ENCODE data around the gene CEP128. TPM values are rescaled to one million over a fixed set of nuclear protein-coding genes. Genes with fewer than 3 reads are reported as not detected.
A peak's percentile ranks its signal among the peaks of the same experiment; 100 is the strongest.

Gene CEP128
- total RNA-seq, 4 donors from 2014 or later: 3.5 to 12.9 (median 9.7) TPM

DNA sequence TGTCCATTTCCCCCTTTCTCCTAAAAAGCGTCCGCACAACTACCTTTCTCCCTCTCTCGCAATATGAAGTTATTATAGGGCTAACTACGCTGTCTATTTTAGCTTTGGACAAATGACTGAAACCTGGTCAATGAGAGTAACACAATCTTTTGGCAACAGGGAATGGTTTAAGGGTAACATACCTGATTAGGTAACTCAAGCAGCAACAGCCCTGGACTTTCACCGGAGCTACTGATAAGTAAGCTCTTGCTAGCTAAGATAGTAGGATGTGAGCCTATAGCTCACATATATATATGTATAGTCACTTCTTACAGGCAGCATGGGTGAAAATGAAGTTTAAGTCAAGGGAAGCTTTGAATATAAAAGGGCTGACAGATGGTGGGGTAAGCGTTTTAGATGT lies 313.0 kb downstream of the CEP128 start:
- TF ChIP-seq POLR2A (IDR thresholded peaks at IDR 0.05; ENCODE audit: low read depth): no peak
- no peak for TF ChIP-seq EP300 (IDR thresholded peaks at IDR 0.05)
- TF ChIP-seq, protein P1, sequence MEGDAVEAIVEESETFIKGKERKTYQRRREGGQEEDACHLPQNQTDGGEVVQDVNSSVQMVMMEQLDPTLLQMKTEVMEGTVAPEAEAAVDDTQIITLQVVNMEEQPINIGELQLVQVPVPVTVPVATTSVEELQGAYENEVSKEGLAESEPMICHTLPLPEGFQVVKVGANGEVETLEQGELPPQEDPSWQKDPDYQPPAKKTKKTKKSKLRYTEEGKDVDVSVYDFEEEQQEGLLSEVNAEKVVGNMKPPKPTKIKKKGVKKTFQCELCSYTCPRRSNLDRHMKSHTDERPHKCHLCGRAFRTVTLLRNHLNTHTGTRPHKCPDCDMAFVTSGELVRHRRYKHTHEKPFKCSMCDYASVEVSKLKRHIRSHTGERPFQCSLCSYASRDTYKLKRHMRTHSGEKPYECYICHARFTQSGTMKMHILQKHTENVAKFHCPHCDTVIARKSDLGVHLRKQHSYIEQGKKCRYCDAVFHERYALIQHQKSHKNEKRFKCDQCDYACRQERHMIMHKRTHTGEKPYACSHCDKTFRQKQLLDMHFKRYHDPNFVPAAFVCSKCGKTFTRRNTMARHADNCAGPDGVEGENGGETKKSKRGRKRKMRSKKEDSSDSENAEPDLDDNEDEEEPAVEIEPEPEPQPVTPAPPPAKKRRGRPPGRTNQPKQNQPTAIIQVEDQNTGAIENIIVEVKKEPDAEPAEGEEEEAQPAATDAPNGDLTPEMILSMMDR (IDR thresholded peaks at IDR 0.05): no peak
- no peak for TF ChIP-seq POLR2AphosphoS5 (IDR thresholded peaks at IDR 0.05)
- intact Hi-C loops (cut with DNase I): no loop called here
- DNase-seq (ENCODE audit: extremely low spot score): no peak
- Histone ChIP-seq H3K36me3 (no peaks in the 10 kb centered on the region), H3K27me3 (no peaks in the 10 kb centered on the region), H3K4me3 (no peak overlapping the region), H3K9me3 (no peaks in the 10 kb centered on the region), H3K27ac (replicated peaks in 1 of 4) (no peak overlapping the region), H3K4me1 (peaks cover 0 to 9% (median 3%) of the 10 kb centered on the region in 4 donors)
- 92% methylated on average over 6 of the region's 6 CpGs for WGBS

DNA sequence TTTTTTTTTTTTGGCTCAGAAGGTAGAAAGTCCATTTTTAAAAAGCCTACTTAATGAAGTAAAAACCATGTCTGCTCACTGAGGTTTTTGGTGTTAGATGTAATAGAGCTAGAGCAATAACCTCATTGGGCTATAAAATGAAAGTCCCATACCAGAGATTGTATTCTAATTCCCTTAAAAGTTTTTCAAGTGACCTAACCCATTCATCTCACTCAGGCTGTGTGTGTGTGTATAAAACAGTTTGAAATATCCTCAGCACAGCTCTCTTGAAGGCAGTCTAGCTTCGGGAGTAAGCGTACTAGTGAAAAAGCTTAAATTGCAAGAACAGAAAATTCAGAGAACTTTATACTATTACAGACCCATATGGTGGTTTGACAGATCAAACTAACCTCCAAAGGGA lies 313.8 kb downstream of the CEP128 start:
- 71% methylated on average over 2 of the region's 2 CpGs for WGBS
- Histone ChIP-seq H3K4me1 (peaks cover 0 to 9% (median 3%) of the 10 kb centered on the region in 4 donors), H3K36me3 (no peaks in the 10 kb centered on the region), H3K4me3 (no peak overlapping the region), H3K27ac (replicated peaks in 1 of 4) (no peak overlapping the region), H3K27me3 (no peaks in the 10 kb centered on the region), H3K9me3 (no peaks in the 10 kb centered on the region)
- TF ChIP-seq POLR2A (IDR thresholded peaks at IDR 0.05; ENCODE audit: low read depth): no peak
- no peak for TF ChIP-seq POLR2AphosphoS5 (IDR thresholded peaks at IDR 0.05)
- TF ChIP-seq, protein P1 (IDR thresholded peaks at IDR 0.05): no peak
- TF ChIP-seq EP300 (IDR thresholded peaks at IDR 0.05): no peak
- intact Hi-C loops (cut with DNase I): no loop called here
- no peak for DNase-seq (ENCODE audit: extremely low spot score)

DNA sequence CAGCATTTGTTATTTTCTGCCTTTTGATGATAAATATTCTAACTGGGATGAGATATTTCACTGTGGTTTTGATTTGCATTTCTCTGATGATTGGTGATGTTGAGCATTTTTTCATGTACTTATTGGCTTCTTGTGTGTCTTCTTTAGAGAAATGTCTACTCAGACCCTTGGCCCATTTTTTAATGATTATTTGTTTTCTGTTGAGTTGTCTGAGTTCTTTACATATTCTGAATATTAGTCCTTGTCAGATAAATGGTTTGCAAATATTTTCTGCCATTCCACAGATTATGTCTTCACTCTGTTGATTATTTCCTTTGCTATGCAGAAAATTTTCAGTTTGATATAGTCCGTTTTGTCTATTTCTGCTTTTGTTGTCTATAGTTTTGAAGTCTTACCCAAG lies 317.0 kb downstream of the CEP128 start:
- TF ChIP-seq, protein P1 (IDR thresholded peaks at IDR 0.05): no peak
- no peak for TF ChIP-seq EP300 (IDR thresholded peaks at IDR 0.05)
- TF ChIP-seq POLR2AphosphoS5 (IDR thresholded peaks at IDR 0.05): no peak
- no peak for TF ChIP-seq POLR2A (IDR thresholded peaks at IDR 0.05; ENCODE audit: low read depth)

DNA sequence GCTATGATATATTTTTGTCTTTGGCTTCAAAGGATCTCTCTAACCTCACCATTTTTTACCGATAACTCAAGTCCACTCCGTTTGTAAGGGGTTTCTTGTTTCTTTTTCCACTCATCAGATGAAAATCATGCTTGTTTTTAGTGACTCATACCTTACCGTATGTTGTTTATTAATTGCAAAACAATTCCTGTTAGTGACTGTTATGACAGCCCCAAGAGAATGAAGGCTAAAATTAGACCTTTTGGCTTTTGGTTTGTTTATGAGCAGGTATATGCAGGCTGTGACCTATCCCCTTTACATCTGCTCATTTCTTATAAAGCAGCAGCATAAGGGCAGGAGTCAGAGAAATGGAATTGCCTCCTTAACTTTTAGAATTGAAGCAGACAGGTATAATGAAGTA lies 319.8 kb downstream of the CEP128 start:
- Histone ChIP-seq H3K36me3 (no peaks in the 10 kb centered on the region), H3K27me3 (no peaks in the 10 kb centered on the region), H3K4me1 (peaks cover 0 to 14% (median 10%) of the 10 kb centered on the region in 4 donors), H3K27ac (replicated peaks in 1 of 4) (peak overlapping the region; percentile 26 to 66 (median 42)), H3K4me3 (no peak overlapping the region), H3K9me3 (no peaks in the 10 kb centered on the region)
- intact Hi-C loops (cut with DNase I): no loop called here
- 16% methylated on average over 3 of the region's 3 CpGs for WGBS
- DNase-seq (ENCODE audit: extremely low spot score): no peak
- TF ChIP-seq POLR2AphosphoS5 (IDR thresholded peaks at IDR 0.05) (peak in 1 of 2 donors; percentile 78), EP300 (IDR thresholded peaks at IDR 0.05) (peak; percentile 71)
- TF ChIP-seq, protein P1 (IDR thresholded peaks at IDR 0.05): no peak

More for the DNA sequence above, 317.0 kb downstream of the CEP128 start:
- no peak for DNase-seq (ENCODE audit: extremely low spot score)
- no peaks in the 10 kb centered on the region for H3K9me3 ChIP-seq
- intact Hi-C loops (cut with DNase I): no loop called here
- H3K27ac ChIP-seq (replicated peaks in 1 of 4): no peak overlapping the region
- H3K36me3 ChIP-seq: no peaks in the 10 kb centered on the region
- peaks cover 0 to 20% (median 15%) of the 10 kb centered on the region in 4 donors for H3K4me1 ChIP-seq
- WGBS: 87% methylated on average over 1 of the region's 1 CpG
- no peak overlapping the region for H3K4me3 ChIP-seq
- H3K27me3 ChIP-seq: no peaks in the 10 kb centered on the region

- TF ChIP-seq, protein P1 (IDR thresholded peaks at IDR 0.05): no peak
- no peak for TF ChIP-seq POLR2AphosphoS5 (IDR thresholded peaks at IDR 0.05)
- no peak for TF ChIP-seq EP300 (IDR thresholded peaks at IDR 0.05)
- TF ChIP-seq POLR2A (IDR thresholded peaks at IDR 0.05; ENCODE audit: low read depth): no peak
- no peaks in the 10 kb centered on the region for H3K36me3 ChIP-seq
- H3K9me3 ChIP-seq: no peaks in the 10 kb centered on the region
- no peak overlapping the region for H3K27ac ChIP-seq (replicated peaks in 1 of 4)
- no peaks in the 10 kb centered on the region for H3K27me3 ChIP-seq
- H3K4me3 ChIP-seq: no peak overlapping the region
- intact Hi-C loops (cut with DNase I): no loop called here
- no peak for DNase-seq (ENCODE audit: extremely low spot score)
- WGBS: 85% methylated on average over 1 of the region's 1 CpG
- peaks cover 0 to 14% (median 10%) of the 10 kb centered on the region in 4 donors for H3K4me1 ChIP-seq
Observed at GRCh38 chr14:80620434-80620833, 321.1 kb downstream of the CEP128 start.
